Hepatocyte (in vitro differentiated cells): ENCODE data around the gene COX4I1. TPM values are rescaled to one million over a fixed set of nuclear protein-coding genes. Genes with fewer than 3 reads are reported as not detected.

Experiments
- DNase-seq: peaks from one replicate; pipeline ENCODE4 v3.0.0-alpha.2; 2016; ENCODE audit warnings: low spot score
- H2AFZ ChIP-seq: fragments of 200-600 bp; sonication (generic); 2 replicates; pipeline ENCODE4 v1.6.0; 2016; ENCODE audit warnings: antibody characterized with exemption, mild to moderate bottlenecking
- H3K27ac ChIP-seq: fragments of 200-600 bp; sonication (generic); 2 replicates; pipeline ENCODE4 v1.5.1; 2016; ENCODE audit warnings: mild to moderate bottlenecking
- H3K27me3 ChIP-seq: fragments of 200-600 bp; sonication (generic); 2 replicates; pipeline ENCODE4 v1.6.1; 2016
- H3K36me3 ChIP-seq: fragments of 200-600 bp; sonication (generic); replicated peaks from 2 replicates; pipeline ENCODE4 v1.5.1; 2016; ENCODE audit warnings: low read depth; ENCODE audit not compliant: insufficient read depth
- H3K4me1 ChIP-seq: fragments of 200-600 bp; sonication (generic); 2 replicates; pipeline ENCODE4 v1.5.1; 2016; ENCODE audit warnings: mild to moderate bottlenecking, moderate library complexity; ENCODE audit not compliant: insufficient read depth
- H3K4me2 ChIP-seq: fragments of 200-600 bp; sonication (generic); 2 replicates; pipeline ENCODE4 v1.6.0; 2016
- H3K4me3 ChIP-seq: fragments of 200-600 bp; sonication (generic); 2 replicates; pipeline ENCODE4 v1.5.1; 2016; ENCODE audit warnings: mild to moderate bottlenecking
- H3K79me2 ChIP-seq: fragments of 200-600 bp; sonication (generic); 2 replicates; pipeline ENCODE4 v1.6.0; 2017; ENCODE audit warnings: mild to moderate bottlenecking
- H3K9me2 ChIP-seq: fragments of 200-600 bp; sonication (generic); replicated peaks from 2 replicates; pipeline ENCODE4 v1.6.0; 2017; ENCODE audit warnings: mild to moderate bottlenecking; ENCODE audit not compliant: insufficient read depth
- H3K9me3 ChIP-seq: fragments of 200-600 bp; sonication (generic); 2 replicates; pipeline ENCODE4 v1.5.1; 2016; ENCODE audit warnings: low read depth, mild to moderate bottlenecking
- H4K20me1 ChIP-seq: fragments of 200-600 bp; sonication (generic); 2 replicates; pipeline ENCODE4 v1.6.0; 2016; ENCODE audit warnings: mild to moderate bottlenecking; ENCODE audit not compliant: insufficient read depth, poor library complexity, severe bottlenecking
- EZH2 ChIP-seq: fragments of 200-600 bp; sonication (generic); IDR thresholded peaks from 2 replicates; pipeline ENCODE4 v1.6.1; 2016; ENCODE audit warnings: antibody characterized with exemption, mild to moderate bottlenecking, borderline replicate concordance
- EZH2phosphoT487 ChIP-seq: fragments of 200-600 bp; sonication (generic); IDR thresholded peaks from one replicate; pipeline ENCODE4 v1.6.1; 2018; ENCODE audit warnings: antibody characterized with exemption, mild to moderate bottlenecking, low read depth, moderate library complexity; ENCODE audit not compliant: unreplicated experiment, severe bottlenecking
- WGBS: methylation state at CpG from one replicate; pipeline ENCODE4 v1.1.6; 2016; ENCODE audit warnings: low lambda C conversion rate; ENCODE audit errors: missing lambda C conversion rate; 5-methylcytosine and 5-hydroxymethylcytosine counted together
- polyA plus RNA-seq: library from polyadenylated mRNA; unstranded; fragments of >200 nt; fragmentation: Nextera tagmentation; extraction: Ambion mirVana; gene quantifications from 2 replicates; pipeline ENCODE4 v1.2.1, GENCODE V29; 2016
- total RNA-seq: library from RNA; depleted of rRNA; stranded (reverse); fragments of >200 nt; gene quantifications from 2 replicates; pipeline ENCODE4 v1.2.3, GENCODE V29; 2014
- TF ChIP-seq, protein P1 (sequence below): fragments of 200-600 bp; sonication (generic); IDR thresholded peaks from 2 replicates; pipeline ENCODE4 v1.5.1; 2016; ENCODE audit warnings: antibody characterized with exemption, mild to moderate bottlenecking; ENCODE audit not compliant: poor library complexity

The COX4I1 gene
- total and polyA plus RNA-seq, 2 experiments from 2014 or later, result 449 to 655 TPM

DNA sequence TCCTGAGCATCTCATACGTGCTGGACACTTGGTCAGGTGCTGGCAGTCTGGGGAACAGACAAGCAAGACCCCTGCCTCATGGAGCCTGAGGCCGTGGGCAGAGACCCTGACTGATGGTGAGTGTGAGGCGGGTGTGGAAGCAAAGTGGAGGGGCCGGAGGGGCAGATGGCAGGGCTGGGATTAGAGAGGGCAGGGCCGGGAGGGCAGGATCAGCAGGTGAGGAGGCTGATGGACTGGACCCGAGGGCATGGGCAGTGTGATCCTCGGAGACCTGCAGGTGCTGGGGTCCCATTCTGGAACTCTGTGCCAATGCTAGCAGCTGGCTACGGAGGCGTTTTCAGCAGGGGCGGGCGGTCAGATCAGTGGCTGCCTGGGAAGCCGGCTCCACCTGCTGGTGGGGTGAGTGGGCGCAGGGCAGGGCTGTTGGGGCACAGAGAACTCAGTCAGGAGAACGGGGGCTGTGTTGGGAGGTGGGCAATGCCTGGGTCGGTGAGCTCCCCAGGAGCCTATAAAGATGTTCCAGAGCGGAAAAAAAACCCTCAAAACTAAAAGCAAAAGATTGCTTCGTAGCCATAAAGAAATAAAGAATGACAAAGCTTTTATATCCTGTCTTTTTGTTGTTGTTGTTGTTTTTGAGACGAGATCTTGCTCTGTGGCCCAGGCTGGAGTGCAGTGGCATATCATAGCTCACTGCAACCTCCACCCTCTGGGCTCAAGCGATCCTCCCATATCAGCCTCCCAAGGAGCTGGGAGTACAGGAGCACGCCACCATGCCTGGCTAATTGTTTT is 39.7 kb upstream of the COX4I1 start:
- Histone ChIP-seq H3K79me2 (no peaks in the 10 kb centered on the region), H4K20me1 (no peaks in the 10 kb centered on the region), H3K27me3 (no peaks in the 10 kb centered on the region), H3K4me1 (no peaks in the 10 kb centered on the region), H3K27ac (no peak overlapping the region), H2AFZ (no peak overlapping the region), H3K36me3 (no peaks in the 10 kb centered on the region), H3K4me3 (no peak overlapping the region), H3K9me2 (no peaks in the 10 kb centered on the region), H3K4me2 (no peak overlapping the region), H3K9me3 (no peaks in the 10 kb centered on the region)
- 84% methylated on average over 18 of the region's 20 CpGs for WGBS
- no peak for TF ChIP-seq EZH2phosphoT487
- TF ChIP-seq, protein P1, sequence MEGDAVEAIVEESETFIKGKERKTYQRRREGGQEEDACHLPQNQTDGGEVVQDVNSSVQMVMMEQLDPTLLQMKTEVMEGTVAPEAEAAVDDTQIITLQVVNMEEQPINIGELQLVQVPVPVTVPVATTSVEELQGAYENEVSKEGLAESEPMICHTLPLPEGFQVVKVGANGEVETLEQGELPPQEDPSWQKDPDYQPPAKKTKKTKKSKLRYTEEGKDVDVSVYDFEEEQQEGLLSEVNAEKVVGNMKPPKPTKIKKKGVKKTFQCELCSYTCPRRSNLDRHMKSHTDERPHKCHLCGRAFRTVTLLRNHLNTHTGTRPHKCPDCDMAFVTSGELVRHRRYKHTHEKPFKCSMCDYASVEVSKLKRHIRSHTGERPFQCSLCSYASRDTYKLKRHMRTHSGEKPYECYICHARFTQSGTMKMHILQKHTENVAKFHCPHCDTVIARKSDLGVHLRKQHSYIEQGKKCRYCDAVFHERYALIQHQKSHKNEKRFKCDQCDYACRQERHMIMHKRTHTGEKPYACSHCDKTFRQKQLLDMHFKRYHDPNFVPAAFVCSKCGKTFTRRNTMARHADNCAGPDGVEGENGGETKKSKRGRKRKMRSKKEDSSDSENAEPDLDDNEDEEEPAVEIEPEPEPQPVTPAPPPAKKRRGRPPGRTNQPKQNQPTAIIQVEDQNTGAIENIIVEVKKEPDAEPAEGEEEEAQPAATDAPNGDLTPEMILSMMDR, result peak; percentile 20
- TF ChIP-seq EZH2, result no peak
- no peak for DNase-seq

DNA sequence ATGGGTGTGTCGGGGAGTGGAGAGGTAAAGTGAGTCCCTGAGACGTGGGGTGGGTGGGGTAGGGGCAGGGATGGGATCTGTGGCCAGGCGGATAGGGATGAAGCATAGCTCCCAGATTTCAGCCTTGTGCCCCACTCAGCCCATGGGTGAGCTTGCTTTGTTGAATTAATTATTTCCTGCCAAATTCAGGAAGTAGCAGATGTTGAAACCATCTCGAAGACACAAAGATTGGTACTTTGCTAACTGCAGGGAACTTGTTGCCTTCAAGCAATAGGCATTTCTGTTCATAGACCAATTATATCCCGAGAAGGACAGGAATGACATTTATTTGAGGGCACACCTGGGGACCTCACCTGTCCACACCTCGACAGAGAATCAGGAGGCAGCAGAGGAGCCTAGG is 37.6 kb upstream of the COX4I1 start:
- H3K4me1 ChIP-seq, result no peaks in the 10 kb centered on the region
- TF ChIP-seq, protein P1, result no peak
- TF ChIP-seq EZH2phosphoT487 (no peak), EZH2 (no peak)
- no peak overlapping the region for H3K4me2 ChIP-seq
- H3K4me3 ChIP-seq, result no peak overlapping the region
- no peak for DNase-seq
- H3K27ac ChIP-seq, result no peak overlapping the region
- H4K20me1 ChIP-seq, result no peaks in the 10 kb centered on the region
- WGBS, result 85% methylated on average over 6 of the region's 6 CpGs
- no peaks in the 10 kb centered on the region for H3K27me3 ChIP-seq
- H3K36me3 ChIP-seq, result no peaks in the 10 kb centered on the region
- no peaks in the 10 kb centered on the region for H3K79me2 ChIP-seq
- no peak overlapping the region for H2AFZ ChIP-seq
- H3K9me2 ChIP-seq, result no peaks in the 10 kb centered on the region
- no peaks in the 10 kb centered on the region for H3K9me3 ChIP-seq

DNA sequence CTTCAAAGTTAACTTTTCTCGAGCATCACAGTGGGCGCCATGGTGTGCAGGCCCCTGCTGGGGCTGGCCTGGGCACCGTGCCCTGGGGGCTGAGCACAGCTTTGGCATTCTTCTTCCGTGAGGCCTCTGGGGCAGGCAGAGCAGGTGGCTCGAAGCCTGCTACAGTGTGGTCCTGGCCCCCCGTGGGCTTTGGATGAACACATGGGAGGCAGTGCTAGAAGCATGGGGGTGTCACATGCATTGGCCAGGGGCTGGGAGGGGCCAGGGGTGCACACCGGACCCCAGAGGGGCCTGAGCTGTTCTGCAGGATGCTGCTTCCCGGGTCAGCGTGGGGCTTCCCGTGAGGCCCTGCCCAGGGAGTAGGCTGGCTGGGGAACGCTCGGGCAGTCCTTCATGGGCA is 36.5 kb upstream of the COX4I1 start:
- 91% methylated on average over 12 of the region's 12 CpGs for WGBS
- no peak overlapping the region for H3K27ac ChIP-seq
- no peak overlapping the region for H3K4me2 ChIP-seq
- H3K9me3 ChIP-seq, result no peaks in the 10 kb centered on the region
- H3K9me2 ChIP-seq, result no peaks in the 10 kb centered on the region
- H2AFZ ChIP-seq, result no peak overlapping the region
- TF ChIP-seq EZH2phosphoT487 (no peak), EZH2 (no peak)
- TF ChIP-seq, protein P1, result no peak
- no peak overlapping the region for H3K4me3 ChIP-seq
- H4K20me1 ChIP-seq, result no peaks in the 10 kb centered on the region
- H3K36me3 ChIP-seq, result no peaks in the 10 kb centered on the region
- H3K79me2 ChIP-seq, result no peaks in the 10 kb centered on the region
- no peaks in the 10 kb centered on the region for H3K27me3 ChIP-seq
- no peaks in the 10 kb centered on the region for H3K4me1 ChIP-seq
- DNase-seq, result no peak
